Keratinocyte (primary cell): ENCODE measurements around the gene DHFR2. TPM values are rescaled to one million over a fixed set of nuclear protein-coding genes. Genes with fewer than 3 reads are reported as not detected.

Experiments
- DNase-seq: peaks from one replicate; pipeline ENCODE4 v3.0.0-alpha.2; 2011; ENCODE audit warnings: low read depth, missing footprints, low spot score
- FAIRE-seq: peaks from 2 replicates; lab custom pipeline; 2011; peaks lifted over from hg19 to GRCh38; lab: Jason Lieb, UNC
- H2AFZ ChIP-seq: 2 replicates; pipeline ENCODE4 v1.6.0; 2012; ENCODE audit warnings: low read length, control low read depth, inconsistent platforms; ENCODE audit not compliant: control insufficient read depth
- H3K27ac ChIP-seq: 2 replicates; pipeline ENCODE4 v1.5.1; 2011; ENCODE audit warnings: low read length; ENCODE audit not compliant: control insufficient read depth, insufficient read depth
- H3K27me3 ChIP-seq: 3 replicates; pipeline ENCODE4 v1.6.0; 2011; ENCODE audit warnings: low read length; ENCODE audit not compliant: control insufficient read depth, insufficient read depth; ENCODE audit errors: extremely low read depth
- H3K36me3 ChIP-seq, 2 experiments: 2 replicates in 1 of 2; 3 replicates in 1 of 2; pipeline ENCODE4 v1.5.1; 2011; ENCODE audit warnings: low read length in 2 of 2, mild to moderate bottlenecking in 1 of 2; ENCODE audit not compliant: control insufficient read depth in 2 of 2, insufficient read depth in 2 of 2; ENCODE audit errors: extremely low read depth in 1 of 2
- H3K4me1 ChIP-seq: 3 replicates; pipeline ENCODE4 v1.5.1; 2011; ENCODE audit warnings: low read length; ENCODE audit not compliant: control insufficient read depth, insufficient read depth; ENCODE audit errors: extremely low read depth
- H3K4me2 ChIP-seq: 3 replicates; pipeline ENCODE4 v1.6.0; 2011; ENCODE audit warnings: low read depth, low read length; ENCODE audit not compliant: control insufficient read depth, insufficient read depth; ENCODE audit errors: extremely low read depth
- H3K4me3 ChIP-seq, 3 experiments: fragments of 200-600 bp in 1 of 3; sonication (generic) in 1 of 3; 2 replicates in 2 of 3; 3 replicates in 1 of 3; pipeline ENCODE4 v1.5.1; 2011 to 2016; ENCODE audit warnings: low read length in 3 of 3, mild to moderate bottlenecking in 3 of 3, control low read depth in 2 of 3, inconsistent platforms in 1 of 3, low read depth in 1 of 3, mixed read lengths in 1 of 3, mixed run types in 1 of 3, moderate library complexity in 1 of 3; ENCODE audit not compliant: control insufficient read depth in 2 of 3, insufficient read depth in 2 of 3; ENCODE audit errors: extremely low read depth in 1 of 3
- H3K79me2 ChIP-seq: 2 replicates; pipeline ENCODE4 v1.6.0; 2012; ENCODE audit warnings: low read length; ENCODE audit not compliant: control insufficient read depth, insufficient read depth
- H3K9ac ChIP-seq: 3 replicates; pipeline ENCODE4 v1.6.0; 2011; ENCODE audit warnings: low read length; ENCODE audit not compliant: control insufficient read depth, insufficient read depth; ENCODE audit errors: extremely low read depth
- H3K9me1 ChIP-seq: 3 replicates; pipeline ENCODE4 v1.6.0; 2011; ENCODE audit warnings: low read length; ENCODE audit not compliant: control insufficient read depth, insufficient read depth; ENCODE audit errors: extremely low read depth
- H3K9me3 ChIP-seq: 2 replicates; pipeline ENCODE4 v1.5.1; 2012; ENCODE audit warnings: low read depth, low read length; ENCODE audit not compliant: control insufficient read depth
- H4K20me1 ChIP-seq: 3 replicates; pipeline ENCODE4 v1.6.0; 2011; ENCODE audit warnings: low read length; ENCODE audit not compliant: control insufficient read depth, insufficient read depth; ENCODE audit errors: extremely low read depth
- EZH2 ChIP-seq: IDR thresholded peaks from one replicate; pipeline ENCODE4 v1.6.1; 2012; ENCODE audit warnings: inconsistent platforms, mild to moderate bottlenecking, low read length, moderate library complexity
- dilution Hi-C: fragments of 300-500 bp; cut with MboI; formaldehyde crosslinking; loops from one replicate; pipeline ENCODE4 v1.7.0; 2020; ENCODE audit warnings: low sequenced_read_pairs; ENCODE audit not compliant: extremely low pct_ligation_motif_present
- polyA plus RNA-seq, 5 experiments: library from polyadenylated mRNA; depleted of rRNA in 3 of 5; stranded (reverse) in 3 of 5; stranded (forward) in 1 of 5; unstranded in 1 of 5; fragments of >200 nt; gene quantifications; 1 replicate in 1 of 5; 2 replicates in 3 of 5; 3 replicates in 1 of 5; pipeline versions ENCODE4 v1.2.1 to v1.2.3, GENCODE V29; 2011 to 2012; ENCODE audit warnings: missing spikeins in 2 of 5, low read depth in 1 of 5, low replicate concordance in 1 of 5
- TF ChIP-seq, protein P1 (sequence below), 3 experiments: IDR thresholded peaks in 1 of 3; conservative IDR thresholded peaks in 1 of 3; optimal IDR thresholded peaks in 1 of 3; 2 replicates in 2 of 3; 3 replicates in 1 of 3; pipeline versions ENCODE3 to v1.5.1; 2011; ENCODE audit warnings: low read length in 3 of 3, mild to moderate bottlenecking in 3 of 3, moderate library complexity in 2 of 3, control low read depth in 1 of 3, inconsistent platforms in 1 of 3; ENCODE audit not compliant: insufficient read depth in 2 of 3; ENCODE audit errors: extremely low read depth in 1 of 3

The DHFR2 gene
- polyA plus RNA-seq, 1 donor (not counting 4 experiments of a cell fraction or from before 2014, with no cell fraction given): 3.6 TPM

GRCh38 chr3:94092086-94092485, 29.4 kb upstream of the DHFR2 start:
- Histone ChIP-seq H3K27me3 (no peaks in the 10 kb centered on the region), H3K4me3 (no peak overlapping the region), H2AFZ (no peak overlapping the region), H3K4me2 (no peak overlapping the region), H3K4me1 (no peaks in the 10 kb centered on the region), H3K27ac (no peak overlapping the region), H3K36me3 (peaks cover 0 to 1% of the 10 kb centered on the region in 2 experiments), H3K9me3 (no peaks in the 10 kb centered on the region), H4K20me1 (no peaks in the 10 kb centered on the region), H3K9me1 (no peaks in the 10 kb centered on the region), H3K79me2 (no peaks in the 10 kb centered on the region), H3K9ac (no peak overlapping the region)
- TF ChIP-seq, protein P1, sequence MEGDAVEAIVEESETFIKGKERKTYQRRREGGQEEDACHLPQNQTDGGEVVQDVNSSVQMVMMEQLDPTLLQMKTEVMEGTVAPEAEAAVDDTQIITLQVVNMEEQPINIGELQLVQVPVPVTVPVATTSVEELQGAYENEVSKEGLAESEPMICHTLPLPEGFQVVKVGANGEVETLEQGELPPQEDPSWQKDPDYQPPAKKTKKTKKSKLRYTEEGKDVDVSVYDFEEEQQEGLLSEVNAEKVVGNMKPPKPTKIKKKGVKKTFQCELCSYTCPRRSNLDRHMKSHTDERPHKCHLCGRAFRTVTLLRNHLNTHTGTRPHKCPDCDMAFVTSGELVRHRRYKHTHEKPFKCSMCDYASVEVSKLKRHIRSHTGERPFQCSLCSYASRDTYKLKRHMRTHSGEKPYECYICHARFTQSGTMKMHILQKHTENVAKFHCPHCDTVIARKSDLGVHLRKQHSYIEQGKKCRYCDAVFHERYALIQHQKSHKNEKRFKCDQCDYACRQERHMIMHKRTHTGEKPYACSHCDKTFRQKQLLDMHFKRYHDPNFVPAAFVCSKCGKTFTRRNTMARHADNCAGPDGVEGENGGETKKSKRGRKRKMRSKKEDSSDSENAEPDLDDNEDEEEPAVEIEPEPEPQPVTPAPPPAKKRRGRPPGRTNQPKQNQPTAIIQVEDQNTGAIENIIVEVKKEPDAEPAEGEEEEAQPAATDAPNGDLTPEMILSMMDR (optimal IDR thresholded peaks at IDR 0.05 in 1 of 3, IDR thresholded peaks at IDR 0.05 in 1 of 3, conservative IDR thresholded peaks at IDR 0.05 in 1 of 3; ENCODE audit: extremely low read depth in 1 of 3, insufficient read depth in 2 of 3, low read length in 3 of 3): no peak
- no peak for TF ChIP-seq EZH2
- FAIRE-seq (no peak), DNase-seq (no peak)
- dilution Hi-C loops: no loop called here

GRCh38 chr3:94089126-94089525, 26.4 kb upstream of the DHFR2 start:
- Histone ChIP-seq H4K20me1 (no peaks in the 10 kb centered on the region), H3K9me1 (no peaks in the 10 kb centered on the region), H3K4me1 (no peaks in the 10 kb centered on the region), H3K27me3 (no peaks in the 10 kb centered on the region), H3K79me2 (no peaks in the 10 kb centered on the region), H3K9me3 (no peaks in the 10 kb centered on the region), H3K9ac (no peak overlapping the region), H3K4me2 (no peak overlapping the region), H3K36me3 (no peaks in the 10 kb centered on the region), H3K4me3 (no peak overlapping the region), H3K27ac (no peak overlapping the region), H2AFZ (no peak overlapping the region)
- FAIRE-seq: no peak
- no peak for DNase-seq
- TF ChIP-seq, protein P1 (optimal IDR thresholded peaks at IDR 0.05 in 1 of 3, IDR thresholded peaks at IDR 0.05 in 1 of 3, conservative IDR thresholded peaks at IDR 0.05 in 1 of 3; ENCODE audit: extremely low read depth in 1 of 3, insufficient read depth in 2 of 3, low read length in 3 of 3): no peak
- no peak for TF ChIP-seq EZH2
- dilution Hi-C loops: no loop called here
